ENCODE results near the gene TLCD5.
A peak's percentile ranks its signal among the peaks of the same experiment; 100 is the strongest.

Gene TLCD5

DNA sequence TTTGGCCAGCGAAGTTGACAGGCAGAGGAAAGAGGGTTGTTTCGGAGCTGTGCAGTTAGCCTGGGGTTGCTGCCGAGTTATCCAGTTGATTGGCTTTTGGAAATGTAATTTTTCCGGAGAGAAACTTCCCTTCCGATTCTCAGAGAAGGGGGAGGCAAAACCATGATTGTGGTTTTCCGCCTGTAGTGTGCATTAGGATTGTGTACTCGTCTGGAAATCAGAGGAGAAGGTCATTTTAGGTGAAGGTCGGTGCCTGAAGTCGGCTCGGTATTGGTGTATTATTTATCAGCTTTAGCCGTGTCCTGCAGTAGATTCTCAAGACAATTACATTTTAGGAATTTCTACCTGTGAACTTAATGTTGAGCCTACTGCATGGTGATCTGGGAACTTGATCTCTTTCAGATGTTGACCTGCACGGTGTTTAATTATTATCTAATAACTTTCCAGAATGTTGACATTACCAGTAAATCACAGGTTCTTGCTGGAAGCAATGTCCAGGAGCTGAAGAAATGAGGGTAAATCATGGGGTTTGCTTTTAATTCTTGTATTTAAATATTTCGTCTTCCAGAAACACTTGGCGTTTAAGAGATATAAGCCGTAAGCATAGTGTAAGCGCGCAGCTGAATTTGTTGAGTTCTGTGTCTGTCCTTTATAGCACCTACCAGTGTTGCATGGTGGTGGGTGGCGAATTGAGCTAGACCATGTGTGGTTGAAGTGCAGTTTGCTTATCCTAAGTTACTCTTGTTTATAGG lies 12.4 kb downstream of the TLCD5 start:
- no peak for DNase-seq (ENCODE audit: insufficient read length, low spot score)
- peak; percentile 41 for FAIRE-seq
- no peak for TF ChIP-seq POLR2A (IDR thresholded peaks at IDR 0.05; ENCODE audit: low read depth, low read length)

DNA sequence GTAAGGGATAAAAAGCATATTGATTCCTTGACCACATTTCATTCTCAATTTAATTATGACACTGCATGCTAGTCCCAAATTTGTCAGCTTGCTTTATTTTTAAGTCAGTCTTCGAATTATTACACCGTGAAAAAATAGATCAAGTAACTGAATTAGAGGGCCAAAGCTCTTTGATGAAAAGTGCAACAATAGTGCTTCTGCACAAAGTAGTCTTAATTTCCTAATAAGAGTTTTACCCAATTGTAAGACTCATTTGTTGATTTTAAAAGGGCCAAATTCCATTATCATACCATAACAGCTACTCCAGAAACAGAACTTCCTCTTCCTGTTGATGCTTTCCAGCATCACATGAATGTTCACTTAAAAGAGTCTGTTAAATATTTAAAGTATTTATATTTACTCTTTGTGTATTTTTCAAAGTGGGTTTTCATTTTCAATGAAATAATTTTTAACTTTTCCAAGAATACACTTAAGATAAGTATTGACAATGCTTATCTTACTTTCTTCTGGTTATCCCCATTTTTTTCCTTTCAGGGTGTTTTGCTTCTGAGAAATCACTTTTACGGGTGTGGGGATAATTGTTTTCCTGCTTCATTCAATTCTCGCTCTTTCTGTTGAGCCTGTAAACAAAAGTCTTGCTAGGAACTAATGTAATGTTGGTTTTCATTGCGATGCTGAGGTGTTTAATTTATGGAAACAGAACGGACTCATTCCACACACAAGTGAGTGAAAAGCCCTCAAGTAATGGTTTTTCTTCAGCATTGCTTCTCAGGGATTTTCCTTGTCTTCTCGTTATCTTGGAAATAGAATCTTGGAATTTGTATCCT lies 13.2 kb downstream of the TLCD5 start:
- FAIRE-seq, result no peak
- TF ChIP-seq POLR2A (IDR thresholded peaks at IDR 0.05; ENCODE audit: low read depth, low read length), result no peak
- no peak for DNase-seq (ENCODE audit: insufficient read length, low spot score)

DNA sequence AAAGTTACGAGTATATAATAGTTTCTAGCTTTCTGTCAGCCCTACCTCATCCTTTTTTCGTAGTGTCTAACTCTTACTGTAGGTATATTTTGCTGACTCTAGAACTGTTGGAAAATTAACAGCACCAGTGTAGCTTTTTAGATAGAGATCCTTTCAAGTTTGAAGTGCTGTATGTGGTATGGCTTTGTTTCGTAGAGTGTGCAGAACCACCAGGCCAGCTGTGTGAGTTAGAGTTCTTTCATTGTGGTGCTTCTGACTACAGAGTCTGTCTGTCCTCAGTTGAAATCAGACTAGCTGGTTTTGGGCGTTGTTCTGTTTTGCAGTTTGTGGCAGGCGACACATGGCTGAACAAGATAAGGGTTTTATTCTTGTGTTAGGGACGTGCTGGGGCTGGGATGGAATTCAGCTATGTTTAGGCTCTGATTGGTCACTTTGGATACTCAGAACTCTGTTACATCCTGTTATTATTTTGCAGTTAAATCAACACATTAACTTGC lies 14.3 kb downstream of the TLCD5 start:
- FAIRE-seq, result peak; percentile 61
- DNase-seq (ENCODE audit: insufficient read length, low spot score), result no peak
- no peak for TF ChIP-seq POLR2A (IDR thresholded peaks at IDR 0.05; ENCODE audit: low read depth, low read length)

DNA sequence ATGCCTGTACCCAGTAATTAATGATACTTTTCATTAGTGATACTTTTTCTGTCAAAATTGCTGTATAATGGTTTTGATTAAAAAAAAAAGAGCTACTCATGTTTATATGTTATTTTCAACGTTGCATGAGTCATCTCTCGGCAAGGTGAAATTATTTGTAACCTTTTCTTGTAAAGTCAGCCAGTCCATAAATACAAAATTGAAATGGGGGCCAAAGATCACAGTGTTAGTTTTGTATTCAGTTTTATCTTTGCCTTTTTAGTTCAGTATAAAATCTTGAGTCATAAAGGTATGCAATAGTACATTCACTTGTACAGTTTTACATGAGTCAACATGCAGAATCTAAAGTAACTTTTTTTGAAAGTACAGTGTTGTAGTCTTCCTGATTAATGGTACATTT lies 15.4 kb downstream of the TLCD5 start:
- TF ChIP-seq POLR2A (IDR thresholded peaks at IDR 0.05; ENCODE audit: low read depth, low read length), result no peak
- no peak for FAIRE-seq
- DNase-seq (ENCODE audit: insufficient read length, low spot score), result no peak

DNA sequence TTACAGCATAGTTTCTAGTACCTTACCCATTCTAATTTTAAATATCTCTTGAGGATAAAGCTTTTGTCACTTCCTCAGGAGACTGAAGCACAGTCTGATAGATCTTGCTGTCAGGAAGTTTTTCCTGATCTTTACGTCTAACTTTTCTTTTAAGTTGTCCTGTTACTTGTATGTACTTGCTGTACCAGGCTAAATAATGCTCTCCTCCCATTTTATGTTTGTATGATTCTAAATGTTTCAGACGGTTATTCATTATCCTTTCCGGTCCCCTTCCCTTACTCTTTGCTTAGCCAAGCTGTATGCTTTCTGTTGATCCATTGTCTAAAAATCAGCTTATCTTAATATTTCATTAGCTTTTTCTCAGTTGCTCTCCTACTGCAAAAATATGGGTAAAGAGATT lies 17.1 kb downstream of the TLCD5 start:
- no peak for DNase-seq (ENCODE audit: insufficient read length, low spot score)
- no peak for TF ChIP-seq POLR2A (IDR thresholded peaks at IDR 0.05; ENCODE audit: low read depth, low read length)
- FAIRE-seq, result no peak

- TF ChIP-seq POLR2A (IDR thresholded peaks at IDR 0.05; ENCODE audit: low read depth, low read length), result no peak
- DNase-seq (ENCODE audit: insufficient read length, low spot score) (no peak), FAIRE-seq (no peak)
Observed at GRCh38 chr11:120342678-120343077, 17.6 kb downstream of the TLCD5 start.

GRCh38 chr11:120343429-120343828 lies 18.3 kb downstream of the TLCD5 start:
- DNase-seq (ENCODE audit: insufficient read length, low spot score), result no peak
- FAIRE-seq, result no peak

DNA sequence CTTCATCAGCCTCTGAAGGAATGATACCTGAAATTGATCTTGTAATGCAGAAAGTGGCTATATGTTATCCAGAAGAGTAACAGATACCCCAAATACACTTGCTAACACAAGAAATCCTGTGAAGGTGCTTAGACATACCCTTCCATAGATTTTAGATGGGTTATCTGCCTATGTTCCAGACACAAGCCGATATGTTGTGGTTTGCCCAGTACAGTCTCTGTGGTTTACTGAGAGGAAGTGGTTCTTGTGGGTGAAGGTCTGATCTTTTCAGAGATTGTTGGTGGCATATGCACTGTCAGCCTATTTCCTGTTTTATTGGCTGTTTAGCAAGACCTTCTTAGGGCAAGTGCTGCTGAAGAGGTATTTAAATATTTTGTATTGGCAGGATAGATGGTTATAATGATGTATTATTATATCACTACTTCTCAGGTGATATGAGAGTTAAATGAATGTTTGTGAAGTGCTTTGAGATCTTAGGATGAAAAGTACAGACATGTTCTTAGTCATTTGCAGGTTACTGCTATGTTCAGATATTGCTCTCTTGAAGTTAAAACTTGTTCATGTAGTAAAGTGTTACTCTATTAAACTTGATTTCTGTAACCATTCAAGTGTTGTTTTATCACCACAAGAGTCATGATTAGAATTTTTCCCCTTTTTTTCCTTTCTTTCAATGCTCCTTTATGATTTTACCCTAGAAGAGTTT lies 19.4 kb downstream of the TLCD5 start:
- DNase-seq (ENCODE audit: insufficient read length, low spot score) (no peak), FAIRE-seq (peak; percentile 91)
- TF ChIP-seq POLR2A (IDR thresholded peaks at IDR 0.05; ENCODE audit: low read depth, low read length), result no peak

More at GRCh38 chr11:120343429-120343828, 18.3 kb downstream of the TLCD5 start:
- no peak for TF ChIP-seq POLR2A (IDR thresholded peaks at IDR 0.05; ENCODE audit: low read depth, low read length)

DNA sequence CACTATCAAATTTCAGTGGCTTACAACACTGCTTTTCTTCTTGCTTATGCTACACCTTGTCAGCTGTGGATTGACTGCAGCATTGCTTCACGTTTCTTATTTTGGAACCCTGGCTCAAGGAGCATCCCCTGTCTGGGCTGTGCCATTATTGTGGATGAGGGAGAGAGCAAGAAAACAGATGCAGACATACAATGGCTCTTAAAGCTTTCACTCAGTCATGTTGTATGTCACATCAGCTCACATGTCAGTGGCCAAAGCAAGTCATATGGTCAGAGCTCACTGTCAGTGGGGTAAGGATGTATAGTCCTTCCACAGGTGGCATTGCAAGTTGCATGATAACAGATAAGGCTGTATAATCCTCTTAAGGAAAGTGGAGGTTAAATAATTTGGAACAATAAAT lies 21.1 kb downstream of the TLCD5 start:
- FAIRE-seq (no peak), DNase-seq (ENCODE audit: insufficient read length, low spot score) (no peak)
- no peak for TF ChIP-seq POLR2A (IDR thresholded peaks at IDR 0.05; ENCODE audit: low read depth, low read length)

- no peak for TF ChIP-seq POLR2A (IDR thresholded peaks at IDR 0.05; ENCODE audit: low read depth, low read length)
- DNase-seq (ENCODE audit: insufficient read length, low spot score) (no peak), FAIRE-seq (no peak)
Observed at GRCh38 chr11:120350637-120351036, 25.5 kb downstream of the TLCD5 start.

DNA sequence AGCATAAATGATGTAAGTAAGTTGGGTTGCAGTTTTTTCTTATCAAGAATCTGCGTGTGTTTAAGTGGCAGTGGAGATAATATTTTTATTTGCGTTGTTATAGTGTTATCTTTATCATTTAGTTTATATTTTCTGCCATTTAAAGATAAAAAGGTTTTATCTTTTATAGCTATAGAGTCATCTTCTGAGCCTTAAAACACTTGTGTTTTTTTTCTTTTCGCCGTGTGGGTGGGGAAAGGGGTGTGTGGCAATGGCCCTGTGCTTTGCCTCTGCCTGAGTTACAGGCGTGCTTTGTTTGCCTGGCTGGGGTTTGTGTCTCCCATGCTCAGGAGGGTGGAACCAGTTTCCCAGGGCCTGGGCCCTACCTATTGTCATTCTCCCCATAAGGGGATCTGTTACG lies 27.3 kb downstream of the TLCD5 start:
- no peak for TF ChIP-seq POLR2A (IDR thresholded peaks at IDR 0.05; ENCODE audit: low read depth, low read length)
- DNase-seq (ENCODE audit: insufficient read length, low spot score) (no peak), FAIRE-seq (no peak)

DNA sequence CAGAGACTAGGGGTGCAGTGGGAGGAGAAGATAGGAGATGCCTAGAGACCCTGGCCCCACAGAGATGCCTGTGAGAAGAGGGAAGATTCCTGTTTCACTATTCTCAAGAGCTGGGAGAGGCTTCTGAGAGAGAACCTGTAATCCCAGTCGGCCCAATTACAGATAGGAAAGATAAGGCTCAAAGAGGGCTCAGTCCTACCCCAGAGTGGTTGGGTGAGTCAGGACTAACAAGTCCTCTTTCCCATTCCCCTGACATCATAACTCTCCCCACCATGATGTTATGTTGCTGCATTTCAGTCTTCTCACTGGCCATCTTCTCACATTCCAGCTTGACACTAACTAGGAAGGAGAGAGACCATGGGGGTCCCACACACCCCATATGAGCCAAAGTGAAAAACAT lies 29.0 kb downstream of the TLCD5 start:
- FAIRE-seq, result peak; percentile 15
- no peak for DNase-seq (ENCODE audit: insufficient read length, low spot score)
- no peak for TF ChIP-seq POLR2A (IDR thresholded peaks at IDR 0.05; ENCODE audit: low read depth, low read length)

DNA sequence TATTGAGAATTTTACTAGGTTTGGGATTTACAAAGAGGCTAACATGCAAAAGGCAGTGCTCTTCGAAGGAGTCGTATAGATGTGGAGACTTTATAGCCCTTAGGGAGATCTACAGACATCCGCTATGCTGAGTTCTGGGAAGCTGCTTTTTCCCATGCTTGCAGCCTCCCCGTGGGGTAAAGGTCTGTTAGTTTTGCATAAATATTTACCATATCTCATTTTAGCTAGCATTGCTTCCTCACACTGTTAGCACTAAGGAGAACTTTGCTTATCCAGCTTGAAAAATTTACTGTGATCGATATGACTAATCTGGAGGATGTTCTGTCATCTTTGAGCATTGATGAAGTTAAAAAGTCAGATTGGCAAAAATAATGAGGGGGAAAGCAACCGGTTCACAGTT lies 29.7 kb downstream of the TLCD5 start:
- no peak for TF ChIP-seq POLR2A (IDR thresholded peaks at IDR 0.05; ENCODE audit: low read depth, low read length)
- FAIRE-seq, result no peak
- no peak for DNase-seq (ENCODE audit: insufficient read length, low spot score)

- FAIRE-seq (no peak), DNase-seq (ENCODE audit: insufficient read length, low spot score) (no peak)
- TF ChIP-seq POLR2A (IDR thresholded peaks at IDR 0.05; ENCODE audit: low read depth, low read length), result no peak
Observed at GRCh38 chr11:120357620-120358019, 32.5 kb downstream of the TLCD5 start.
